HCT116 (cell line): ENCODE data around the gene PDE4B. TPM values are rescaled to one million over a fixed set of nuclear protein-coding genes. Genes with fewer than 3 reads are reported as not detected.

Experiments used
- ATAC-seq: fragments of 200-7000 bp; cut with Tn5 transposase; 2 replicates; pipeline ENCODE4 v1.9.1; 2020; ENCODE audit warnings: mild to moderate bottlenecking, moderate library complexity
- BruUV-seq: library from RNA; stranded (reverse); fragments of 400-500 nt; replicated peaks from 2 replicates; lab custom pipeline; 2021; lab: Mats Ljungman, UMichigan
- CTCF ChIA-PET: fragments of 300-600 bp; sonication (Branson Sonifier 250); formaldehyde crosslinking; loops from one replicate; lab custom pipeline; 2021; ENCODE audit warnings: antibody characterized with exemption; lab: Charles Lee
- POLR2A ChIA-PET: fragments of 300-600, 350-600 bp; sonication (Branson Sonifier 250); formaldehyde crosslinking; loops from one replicate; lab custom pipeline; 2021; ENCODE audit warnings: antibody characterized with exemption; lab: Charles Lee
- RAD21 ChIA-PET, 2 experiments: fragments of 300-600 bp; sonication (Branson Sonifier 250); formaldehyde crosslinking; loops; one replicate each; lab custom pipeline; 2023; ENCODE audit warnings: low total read pairs in 2 of 2; ENCODE audit not compliant: uncharacterized antibody in 2 of 2, unreplicated experiment in 2 of 2, low non-redundant PET in 1 of 2; lab: Charles Lee
- DNase-seq: peaks from one replicate; pipeline ENCODE4 v3.0.0-alpha.2; 2010; ENCODE audit warnings: low read depth, low spot score
- H2AFZ ChIP-seq: fragments of 200-600 bp; shearing (Covaris generic), sonication (generic); 2 replicates; pipeline ENCODE4 v1.6.1; 2017; ENCODE audit warnings: low read depth, mixed run types, mixed read lengths, antibody characterized with exemption, low read length; ENCODE audit not compliant: poor library complexity, severe bottlenecking
- H3K27ac ChIP-seq: 2 replicates; pipeline ENCODE4 v1.5.1; 2012; ENCODE audit warnings: low read depth, low read length
- H3K27me3 ChIP-seq: fragments of 200-600 bp; sonication (generic); 2 replicates; pipeline ENCODE4 v1.6.1; 2016; ENCODE audit warnings: mixed run types, low read length, mixed read lengths; ENCODE audit not compliant: insufficient read depth
- H3K36me3 ChIP-seq, 2 experiments: fragments of 200-500 bp in 1 of 2; fragments of 200-600 bp in 1 of 2; sonication (Bioruptor generic) in 1 of 2; sonication (generic) in 1 of 2; 2 replicates each; pipeline versions ENCODE4 v1.5.1 to v1.6.1; 2014 to 2016; ENCODE audit warnings: low read length in 2 of 2, inconsistent platforms in 1 of 2, mixed read lengths in 1 of 2, mixed run types in 1 of 2; ENCODE audit not compliant: insufficient read depth in 2 of 2, control insufficient read depth in 1 of 2
- H3K4me1 ChIP-seq, 2 experiments: fragments of 200-600 bp in 1 of 2; sonication (generic) in 1 of 2; 2 replicates each; pipeline versions ENCODE4 v1.5.1 to v1.6.1; 2012 to 2017; ENCODE audit warnings: low read length in 2 of 2, inconsistent platforms in 1 of 2, mild to moderate bottlenecking in 1 of 2, mixed read lengths in 1 of 2, mixed run types in 1 of 2, moderate library complexity in 1 of 2; ENCODE audit not compliant: insufficient read depth in 2 of 2, control insufficient read depth in 1 of 2
- H3K4me2 ChIP-seq: fragments of 200-600 bp; sonication (generic); 2 replicates; pipeline ENCODE4 v1.6.1; 2017; ENCODE audit warnings: mixed run types, low read length, mixed read lengths
- H3K4me3 ChIP-seq, 2 experiments: fragments of 200-600 bp in 1 of 2; sonication (generic) in 1 of 2; replicated peaks in 1 of 2; 2 replicates each; pipeline ENCODE4 v1.5.1; 2011 to 2016; ENCODE audit warnings: low read length in 2 of 2, control low read depth in 1 of 2, low read depth in 1 of 2, mild to moderate bottlenecking in 1 of 2, mixed read lengths in 1 of 2, mixed run types in 1 of 2
- H3K79me2 ChIP-seq: fragments of 200-600 bp; sonication (generic); 2 replicates; pipeline ENCODE4 v1.6.1; 2017; ENCODE audit warnings: mild to moderate bottlenecking, mixed run types, low read length, moderate library complexity, mixed read lengths; ENCODE audit not compliant: insufficient read depth
- H3K9ac ChIP-seq: fragments of 200-600 bp; sonication (generic); 2 replicates; pipeline ENCODE4 v1.6.1; 2016; ENCODE audit warnings: low read length, mixed read lengths
- H3K9me2 ChIP-seq: fragments of 200-600 bp; sonication (generic), shearing (Covaris generic); 2 replicates; pipeline ENCODE4 v1.6.1; 2017; ENCODE audit warnings: mixed run types, mild to moderate bottlenecking, moderate library complexity; ENCODE audit not compliant: insufficient read depth
- H3K9me3 ChIP-seq, 2 experiments: fragments of 200-500 bp in 1 of 2; fragments of 200-600 bp in 1 of 2; sonication (Bioruptor generic) in 1 of 2; sonication (generic) in 1 of 2; 2 replicates each; pipeline ENCODE4 v1.6.1; 2014 to 2017; ENCODE audit warnings: low read length in 2 of 2, mixed read lengths in 2 of 2, inconsistent platforms in 1 of 2, low read depth in 1 of 2, mild to moderate bottlenecking in 1 of 2, mixed run types in 1 of 2, moderate library complexity in 1 of 2; ENCODE audit not compliant: control insufficient read depth in 1 of 2, insufficient read depth in 1 of 2
- H4K20me1 ChIP-seq: fragments of 200-600 bp; sonication (generic), shearing (Covaris generic); 2 replicates; pipeline ENCODE4 v1.6.1; 2017; ENCODE audit warnings: mixed run types, mild to moderate bottlenecking, moderate library complexity; ENCODE audit not compliant: insufficient read depth
- CBX3 ChIP-seq: IDR thresholded peaks from 2 replicates; pipeline ENCODE4 v1.6.1; 2012; ENCODE audit warnings: low read depth
- CEBPB ChIP-seq: IDR thresholded peaks from 2 replicates; pipeline ENCODE4 v1.6.1; 2012; ENCODE audit warnings: low read depth
- ELF1 ChIP-seq: IDR thresholded peaks from 2 replicates; pipeline ENCODE4 v1.6.1; 2012; ENCODE audit warnings: low read depth, borderline replicate concordance
- FOSL1 ChIP-seq: IDR thresholded peaks from 2 replicates; pipeline ENCODE4 v1.6.1; 2012; ENCODE audit warnings: low read depth
- JUND ChIP-seq: IDR thresholded peaks from 2 replicates; pipeline ENCODE4 v1.6.1; 2012
- MAX ChIP-seq: IDR thresholded peaks from 2 replicates; pipeline ENCODE4 v1.6.1; 2012
- POLR2AphosphoS5 ChIP-seq: IDR thresholded peaks from 2 replicates; pipeline ENCODE4 v1.6.1; 2011; ENCODE audit warnings: mild to moderate bottlenecking, low read depth, low read length, moderate library complexity
- RAD21 ChIP-seq: IDR thresholded peaks from 2 replicates; pipeline ENCODE4 v1.6.1; 2012; ENCODE audit warnings: low read depth, mild to moderate bottlenecking
- SIN3A ChIP-seq: IDR thresholded peaks from 2 replicates; pipeline ENCODE4 v1.6.1; 2012; ENCODE audit warnings: low read depth
- SP1 ChIP-seq: IDR thresholded peaks from 2 replicates; pipeline ENCODE4 v1.6.1; 2012; ENCODE audit warnings: low read depth
- TCF7L2 ChIP-seq: IDR thresholded peaks from 2 replicates; pipeline ENCODE4 v1.7.0; 2011; ENCODE audit warnings: borderline replicate concordance, inconsistent platforms; ENCODE audit not compliant: insufficient read depth, insufficient read length; ENCODE audit errors: extremely low read depth
- YY1 ChIP-seq: IDR thresholded peaks from 2 replicates; pipeline ENCODE4 v1.6.1; 2011; ENCODE audit warnings: low read length, low read depth, moderate library complexity, mild to moderate bottlenecking; ENCODE audit not compliant: insufficient replicate concordance; ENCODE audit errors: extremely low read depth
- ZFX ChIP-seq: fragments of 450-650 bp; IDR thresholded peaks from 2 replicates; pipeline ENCODE4 v1.6.1; 2017
- intact Hi-C: fragments of 100-400 bp; cut with micrococcal nuclease; formaldehyde crosslinking; loops from 2 replicates; pipeline ENCODE4 v1.10.0; 2022
- total RNA-seq: library from RNA; stranded (reverse); gene quantifications from one replicate; pipeline ENCODE4 v1.2.1, GENCODE V29; 2021; ENCODE audit not compliant: unreplicated experiment

PDE4B gene
- total RNA-seq, 1 experiment from 2014 or later, result 76.9 TPM

GRCh38 chr1:66422804-66423203, 630.1 kb downstream of the PDE4B start:
- H3K27me3 ChIP-seq, result no peaks in the 10 kb centered on the region
- H4K20me1 ChIP-seq, result no peaks in the 10 kb centered on the region
- no peak overlapping the region for H3K9ac ChIP-seq
- no peaks in the 10 kb centered on the region for H3K36me3 ChIP-seq
- H3K79me2 ChIP-seq, result no peaks in the 10 kb centered on the region
- ChIA-PET CTCF (no interaction called here), RAD21 (no interaction called here), POLR2A (no interaction called here)
- TF ChIP-seq SIN3A (no peak), YY1 (no peak), ZFX (no peak), CBX3 (no peak), ELF1 (no peak), JUND (no peak), FOSL1 (no peak), RAD21 (no peak), POLR2AphosphoS5 (no peak), TCF7L2 (no peak), SP1 (no peak), CEBPB (no peak), MAX (no peak)
- no peaks in the 10 kb centered on the region for H3K9me2 ChIP-seq
- H3K4me3 ChIP-seq, result no peak overlapping the region
- no peak overlapping the region for H3K27ac ChIP-seq
- no peaks in the 10 kb centered on the region for H3K4me1 ChIP-seq
- no peak for ATAC-seq
- no peak overlapping the region for H2AFZ ChIP-seq
- intact Hi-C loops, result no loop called here
- H3K4me2 ChIP-seq, result no peak overlapping the region
- no peak for DNase-seq
- peaks cover 0 to 2% of the 10 kb centered on the region in 2 experiments; a peak in 1 of 4 replicates for H3K9me3 ChIP-seq
- no TSS peak for BruUV-seq
